K562 (cell line): Measurements from ENCODE around the gene JSRP1. TPM values are rescaled to one million over a fixed set of nuclear protein-coding genes. Genes with fewer than 3 reads are reported as not detected.
A peak's percentile ranks its signal among the peaks of the same experiment; 100 is the strongest.

Experiments
- ADNP ChIP-seq: fragments of 200-800 bp; sonication (Bioruptor generic); IDR thresholded peaks from 2 replicates; pipeline ENCODE4 v1.6.1; 2016; ENCODE audit warnings: missing genetic modification characterization, missing compliant biosample characterization
- ARNT ChIP-seq, 2 experiments: fragments of 450-650 bp; IDR thresholded peaks; 2 replicates each; pipeline ENCODE4 v1.6.1; 2016; ENCODE audit warnings: mild to moderate bottlenecking in 1 of 2
- BCOR ChIP-seq: fragments of 450-650 bp; IDR thresholded peaks from 2 replicates; pipeline ENCODE4 v1.6.1; 2016
- E2F4 ChIP-seq: sonication (generic); formaldehyde crosslinking; IDR thresholded peaks from 2 replicates; pipeline ENCODE4 v1.8.0; 2022; ENCODE audit warnings: mild to moderate bottlenecking, low read depth, missing genetic modification reagents
- IFI16 ChIP-seq: fragments of 250-450 bp; sonication (Bioruptor Pico); IDR thresholded peaks from 2 replicates; pipeline ENCODE4 v2.1.2; 2022; ENCODE audit warnings: mild to moderate bottlenecking, inconsistent platforms
- KDM1A ChIP-seq, 2 experiments: fragments of 450-650 bp; IDR thresholded peaks; 2 replicates each; pipeline ENCODE4 v1.6.1; 2016; ENCODE audit warnings: mild to moderate bottlenecking in 2 of 2
- POLR2G ChIP-seq: fragments of 200-400 bp; formaldehyde crosslinking; IDR thresholded peaks from 2 replicates; pipeline ENCODE4 v1.6.1; 2017; ENCODE audit warnings: low read depth, mild to moderate bottlenecking, antibody characterized with exemption, low read length, moderate library complexity
- RAD51 ChIP-seq: fragments of 450-650 bp; IDR thresholded peaks from 2 replicates; pipeline ENCODE4 v1.7.1; 2016; ENCODE audit warnings: low read depth, mild to moderate bottlenecking, borderline replicate concordance
- RBM25 ChIP-seq: fragments of 200-400 bp; formaldehyde crosslinking; IDR thresholded peaks from 2 replicates; pipeline ENCODE4 v1.6.1; 2018; ENCODE audit warnings: low read length, low read depth, moderate library complexity; ENCODE audit not compliant: severe bottlenecking
- RCOR1 ChIP-seq, 2 experiments: IDR thresholded peaks; 2 replicates each; pipeline ENCODE4 v1.6.1; 2012; ENCODE audit warnings: low read depth in 2 of 2, low read length in 2 of 2, borderline replicate concordance in 1 of 2, improper control_type of control experiment in 1 of 2
- SMARCA5 ChIP-seq: fragments of 450-650 bp; IDR thresholded peaks from 2 replicates; pipeline ENCODE4 v1.6.1; 2016
- TAF9B ChIP-seq: fragments of 450-650 bp; IDR thresholded peaks from 2 replicates; pipeline ENCODE4 v1.6.1; 2018; ENCODE audit warnings: mild to moderate bottlenecking; ENCODE audit not compliant: partially characterized antibody
- U2AF2 ChIP-seq: fragments of 200-400 bp; formaldehyde crosslinking; optimal IDR thresholded peaks from 2 replicates; pipeline ENCODE3; 2017; ENCODE audit warnings: low read depth, mild to moderate bottlenecking, low read length
- ZBED1 ChIP-seq: IDR thresholded peaks from 2 replicates; pipeline ENCODE4 v1.6.1; 2014
- ZNF24 ChIP-seq: fragments of 450-650 bp; IDR thresholded peaks from 2 replicates; pipeline ENCODE4 v1.6.1; 2016
- ZNF398 ChIP-seq: fragments of 250-450 bp; sonication (Bioruptor Pico); IDR thresholded peaks from 2 replicates; pipeline ENCODE4 v1.8.0; 2021; ENCODE audit warnings: moderate library complexity, mild to moderate bottlenecking, inconsistent platforms
- ZNF584 ChIP-seq: fragments of 200-800 bp; sonication (Bioruptor generic); IDR thresholded peaks from 2 replicates; pipeline ENCODE4 v1.6.1; 2016; ENCODE audit warnings: low read depth, mild to moderate bottlenecking, missing genetic modification characterization, missing compliant biosample characterization
- ZNF766 ChIP-seq: fragments of 200-800 bp; sonication (Bioruptor generic); conservative IDR thresholded peaks from 2 replicates; pipeline ENCODE4 v1.6.1; 2016; ENCODE audit warnings: missing genetic modification characterization, missing compliant biosample characterization
- polyA plus RNA-seq, 8 experiments: library from polyadenylated mRNA; depleted of rRNA in 4 of 8; stranded (reverse) in 5 of 8; unstranded in 3 of 8; fragments of >200 nt; fragmentation: Nextera tagmentation in 2 of 8; fragmentation: Illumina TruSeq in 1 of 8; extraction: Ambion mirVana in 2 of 8; extraction: Trizol in 1 of 8; gene quantifications; 2 replicates each; pipeline versions ENCODE4 v1.2.1 to v1.2.3, GENCODE V29; 2011 to 2014; ENCODE audit warnings: inconsistent platforms in 1 of 8, missing spikeins in 1 of 8
- total RNA-seq, 7 experiments: library from RNA; depleted of rRNA in 6 of 7; stranded (reverse); fragments of >200 nt in 6 of 7; fragmentation: Illumina TruSeq in 2 of 7; extraction: Trizol in 2 of 7; gene quantifications; 2 replicates each; pipeline versions ENCODE4 v1.2.1 to v1.2.3, GENCODE V29; 2011 to 2021; ENCODE audit warnings: low replicate concordance in 1 of 7
- TF ChIP-seq, protein P1 (sequence below): fragments of 250-450 bp; sonication (Bioruptor Pico); IDR thresholded peaks from 2 replicates; pipeline ENCODE4 v1.8.0; 2021; ENCODE audit warnings: moderate library complexity, mild to moderate bottlenecking, inconsistent platforms
- TF ChIP-seq, protein P2 (sequence below), 2 experiments: fragments of 450-650 bp in 1 of 2; IDR thresholded peaks; 2 replicates each; pipeline ENCODE4 v1.6.1; 2011 to 2017; ENCODE audit warnings: low read depth in 2 of 2, antibody characterized with exemption in 1 of 2, borderline replicate concordance in 1 of 2, low read length in 1 of 2, mild to moderate bottlenecking in 1 of 2, mixed read lengths in 1 of 2; ENCODE audit not compliant: control insufficient read depth in 1 of 2

JSRP1 gene
- total and polyA plus RNA-seq, 9 of the 15 experiments (the other 6 are each of a cell fraction or from before 2014, with no cell fraction given): 0.08 to 1.2 (median 0.51) TPM; not detected in 4

DNA sequence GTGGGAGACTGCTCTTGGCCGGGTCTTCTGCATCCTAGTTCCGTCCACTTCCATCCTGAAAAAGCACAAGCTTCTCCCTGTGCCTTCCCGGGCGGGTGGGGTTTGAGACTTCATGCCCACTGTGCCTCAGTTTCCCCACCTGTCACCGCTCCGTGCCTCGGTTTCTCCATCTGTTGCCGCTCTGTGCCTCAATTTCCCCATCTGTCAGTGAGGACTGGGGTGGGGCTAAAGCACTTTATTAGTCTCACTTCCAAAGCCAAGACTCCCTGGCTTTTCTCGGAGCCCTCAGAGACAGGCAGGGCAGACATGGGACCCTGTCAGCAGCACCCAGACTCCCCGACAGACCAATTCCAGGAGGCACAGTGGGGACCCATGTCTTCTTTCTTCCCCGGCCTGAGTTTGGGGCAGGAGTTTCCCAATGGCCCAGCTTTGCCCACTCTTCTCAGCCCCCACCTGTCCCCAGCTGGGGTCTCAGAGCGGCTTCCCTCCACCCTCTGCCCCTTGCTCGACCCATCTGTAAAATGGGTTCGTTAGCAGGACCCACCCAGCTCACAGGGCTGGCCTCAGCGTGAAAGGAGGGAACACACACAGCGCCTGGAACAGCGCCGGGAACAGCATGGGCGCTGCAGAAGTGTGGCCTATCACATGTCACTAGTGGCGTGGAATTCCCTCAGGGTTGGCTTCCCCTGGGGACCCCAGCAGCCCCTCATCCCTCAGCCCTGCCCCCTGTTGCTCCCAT lies 30.4 kb upstream of the JSRP1 start (continued):
- no peak for TF ChIP-seq ZNF584 (CRISPR knock-in tag)
- TF ChIP-seq KDM1A (IDR thresholded peaks at IDR 0.05): peak; percentile 36 to 61; a peak in 2 of 4 replicates
- TF ChIP-seq BCOR: peak; percentile 89
- TF ChIP-seq RCOR1 (IDR thresholded peaks at IDR 0.05; ENCODE audit: borderline replicate concordance in 1 of 2, low read depth in 2 of 2, low read length in 2 of 2): 0 out of 4 replicates have a peak, but pooled peaks of 1 of the 2 experiments have one; percentile 7
- 0 out of 2 replicates have a peak, but pooled peaks have one; percentile 25 for TF ChIP-seq POLR2G
- no peak for TF ChIP-seq U2AF2
- TF ChIP-seq ARNT (IDR thresholded peaks at IDR 0.05): no peak
- peak; percentile 38; the same call in 1 of the 2 replicates for TF ChIP-seq SMARCA5
- TF ChIP-seq IFI16 (CRISPR knock-in tag): no peak
- TF ChIP-seq RBM25: peak; percentile 58
- TF ChIP-seq ZNF24: no peak
- TF ChIP-seq, protein P1, sequence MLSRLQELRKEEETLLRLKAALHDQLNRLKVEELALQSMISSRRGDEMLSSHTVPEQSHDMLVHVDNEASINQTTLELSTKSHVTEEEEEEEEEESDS (CRISPR knock-in tag): no peak
- TF ChIP-seq E2F4: no peak
- TF ChIP-seq ZNF398 (CRISPR knock-in tag): no peak
- TF ChIP-seq ZNF766: no peak
- TF ChIP-seq ZBED1: no peak
- TF ChIP-seq ADNP (tag): 0 out of 2 replicates have a peak, but pooled peaks have one; percentile 8
- TF ChIP-seq, protein P2, sequence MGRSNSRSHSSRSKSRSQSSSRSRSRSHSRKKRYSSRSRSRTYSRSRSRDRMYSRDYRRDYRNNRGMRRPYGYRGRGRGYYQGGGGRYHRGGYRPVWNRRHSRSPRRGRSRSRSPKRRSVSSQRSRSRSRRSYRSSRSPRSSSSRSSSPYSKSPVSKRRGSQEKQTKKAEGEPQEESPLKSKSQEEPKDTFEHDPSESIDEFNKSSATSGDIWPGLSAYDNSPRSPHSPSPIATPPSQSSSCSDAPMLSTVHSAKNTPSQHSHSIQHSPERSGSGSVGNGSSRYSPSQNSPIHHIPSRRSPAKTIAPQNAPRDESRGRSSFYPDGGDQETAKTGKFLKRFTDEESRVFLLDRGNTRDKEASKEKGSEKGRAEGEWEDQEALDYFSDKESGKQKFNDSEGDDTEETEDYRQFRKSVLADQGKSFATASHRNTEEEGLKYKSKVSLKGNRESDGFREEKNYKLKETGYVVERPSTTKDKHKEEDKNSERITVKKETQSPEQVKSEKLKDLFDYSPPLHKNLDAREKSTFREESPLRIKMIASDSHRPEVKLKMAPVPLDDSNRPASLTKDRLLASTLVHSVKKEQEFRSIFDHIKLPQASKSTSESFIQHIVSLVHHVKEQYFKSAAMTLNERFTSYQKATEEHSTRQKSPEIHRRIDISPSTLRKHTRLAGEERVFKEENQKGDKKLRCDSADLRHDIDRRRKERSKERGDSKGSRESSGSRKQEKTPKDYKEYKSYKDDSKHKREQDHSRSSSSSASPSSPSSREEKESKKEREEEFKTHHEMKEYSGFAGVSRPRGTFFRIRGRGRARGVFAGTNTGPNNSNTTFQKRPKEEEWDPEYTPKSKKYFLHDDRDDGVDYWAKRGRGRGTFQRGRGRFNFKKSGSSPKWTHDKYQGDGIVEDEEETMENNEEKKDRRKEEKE (IDR thresholded peaks at IDR 0.05; ENCODE audit: borderline replicate concordance in 1 of 2, control insufficient read depth in 1 of 2, low read depth in 2 of 2, low read length in 1 of 2): no peak
- no peak for TF ChIP-seq TAF9B
- TF ChIP-seq RAD51: no peak
